Measurements from ENCODE around the gene AHNAK2.
A peak's percentile ranks its signal among the peaks of the same experiment; 100 is the strongest.
"Not testable (repeated sequence)": the region's sequence is repeated elsewhere in the genome, so short reads cannot be mapped to it uniquely, and the experiment has no call there.

Gene AHNAK2

GRCh38 chr14:104977681-104978653, at the start of gene AHNAK2:
TSS of gene AHNAK2 (minus strand) at chr14:104978374. CDS start at chr14:104978237, 137 bp downstream.
- DNase-seq, result peak in 31 of 58 donors; percentile 5 to 73 (median 43)

- DNase-seq, result not testable (repeated sequence)
Measured at GRCh38 chr14:105027718-105028117, 49.5 kb upstream of the AHNAK2 start.

- no peak for DNase-seq
Measured at GRCh38 chr14:105026802-105027563, 48.8 kb upstream of the AHNAK2 start.

- no peak for DNase-seq
Measured at GRCh38 chr14:105026033-105026785, 48.0 kb upstream of the AHNAK2 start.

GRCh38 chr14:105025429-105025828, 47.3 kb upstream of the AHNAK2 start:
- DNase-seq, result no peak

GRCh38 chr14:105023791-105024480, 45.8 kb upstream of the AHNAK2 start:
- no peak for DNase-seq

GRCh38 chr14:105023144-105023543, 45.0 kb upstream of the AHNAK2 start:
- DNase-seq, result no peak

- no peak for DNase-seq
Measured at GRCh38 chr14:105022276-105022670, 44.1 kb upstream of the AHNAK2 start.

- DNase-seq, result peak in 6 of 58 donors; percentile 9 to 63 (median 40)
Measured at GRCh38 chr14:105021656-105022275, 43.6 kb upstream of the AHNAK2 start.

- DNase-seq, result peak; percentile 73 to 99 (median 95)
Measured at GRCh38 chr14:105020815-105021655, 42.9 kb upstream of the AHNAK2 start, which contains the start of gene CDCA4. TSS of gene CDCA4 (minus strand) at chr14:105021083. CDS start at chr14:105011929, 9,154 bp downstream.

- peak in 1 of 58 donors; percentile 30 for DNase-seq
Measured at GRCh38 chr14:105019861-105020814, 42.0 kb upstream of the AHNAK2 start.

- no peak for DNase-seq
Measured at GRCh38 chr14:105018414-105018813, 40.2 kb upstream of the AHNAK2 start.

- DNase-seq, result no peak
Measured at GRCh38 chr14:105015905-105016304, 37.7 kb upstream of the AHNAK2 start.

- no peak for DNase-seq
Measured at GRCh38 chr14:105015242-105015641, 37.1 kb upstream of the AHNAK2 start.

- no peak for DNase-seq
Measured at GRCh38 chr14:105014631-105015030, 36.5 kb upstream of the AHNAK2 start.

GRCh38 chr14:105014032-105014431, 35.9 kb upstream of the AHNAK2 start:
- no peak for DNase-seq

GRCh38 chr14:105013150-105013785, 35.1 kb upstream of the AHNAK2 start:
- DNase-seq, result peak in 6 of 58 donors; percentile 2 to 27 (median 14)
